ENCODE data around the gene TRMT6.

The TRMT6 gene

GRCh38 chr20:5938456-5939029, 11.8 kb downstream of the TRMT6 start:
- H3K27me3 ChIP-seq (ENCODE audit: insufficient read depth, low read length, poor library complexity, severe bottlenecking) = no peaks in the 10 kb centered on the region
- TF ChIP-seq CTCF (conservative IDR thresholded peaks at IDR 0.05; ENCODE audit: low read length) (no peak), EZH2phosphoT487 (IDR thresholded peaks at IDR 0.05; ENCODE audit: borderline replicate concordance) (no peak)
- H3K4me3 ChIP-seq (ENCODE audit: low read length, poor library complexity, severe bottlenecking) = no peak overlapping the region
- no peaks in the 10 kb centered on the region for H4K20me1 ChIP-seq (ENCODE audit: insufficient read depth, low read length, poor library complexity, severe bottlenecking)
- H3K79me2 ChIP-seq (ENCODE audit: insufficient read depth, low read length) = no peaks in the 10 kb centered on the region
- no peak overlapping the region for H3K9ac ChIP-seq (ENCODE audit: low read depth, low read length, poor library complexity, severe bottlenecking)
- no peaks in the 10 kb centered on the region for H3F3A ChIP-seq (ENCODE audit: low read depth)
- no peak overlapping the region for H2AFZ ChIP-seq (ENCODE audit: low read length)
- no peaks in the 10 kb centered on the region for H3K4me1 ChIP-seq (ENCODE audit: insufficient read depth, low read length, poor library complexity, severe bottlenecking)
- H3K9me2 ChIP-seq (replicated peaks; ENCODE audit: low read depth, low read length) = no peaks in the 10 kb centered on the region
- peaks cover 48% of the 10 kb centered on the region; the same call in 1 of the 2 replicates for H3K36me3 ChIP-seq (ENCODE audit: insufficient read depth, low read length)
- H3K4me2 ChIP-seq (ENCODE audit: low read depth, low read length, poor library complexity, severe bottlenecking) = no peak overlapping the region
- H3K9me3 ChIP-seq (ENCODE audit: insufficient read depth, low read depth, low read length) = no peaks in the 10 kb centered on the region

DNA sequence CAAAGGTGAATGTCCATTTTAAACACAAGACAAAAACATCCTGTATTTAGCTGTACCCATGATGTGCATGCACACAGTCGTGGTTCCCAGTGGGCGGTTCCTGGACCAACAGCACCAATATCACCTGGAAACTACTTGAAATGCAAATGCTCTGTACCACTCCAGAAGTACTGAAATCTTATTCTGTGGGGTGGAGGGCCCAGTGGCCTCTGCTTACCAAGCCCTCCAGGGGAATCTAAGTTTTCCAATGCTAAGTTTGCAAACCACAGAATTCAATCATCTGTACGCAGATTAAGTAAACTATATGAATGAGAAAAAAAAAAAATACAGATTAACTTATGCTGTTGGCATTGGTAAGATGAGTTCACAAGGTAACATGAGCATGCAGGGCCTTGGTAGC, 14.1 kb downstream of the TRMT6 start:
- H3K79me2 ChIP-seq (ENCODE audit: insufficient read depth, low read length) = no peaks in the 10 kb centered on the region
- no peaks in the 10 kb centered on the region for H3F3A ChIP-seq (ENCODE audit: low read depth)
- no peaks in the 10 kb centered on the region for H3K4me1 ChIP-seq (ENCODE audit: insufficient read depth, low read length, poor library complexity, severe bottlenecking)
- H3K9me2 ChIP-seq (replicated peaks; ENCODE audit: low read depth, low read length) = no peaks in the 10 kb centered on the region
- TF ChIP-seq EZH2phosphoT487 (IDR thresholded peaks at IDR 0.05; ENCODE audit: borderline replicate concordance) = no peak
- TF ChIP-seq CTCF (conservative IDR thresholded peaks at IDR 0.05; ENCODE audit: low read length) = no peak
- H3K36me3 ChIP-seq (ENCODE audit: insufficient read depth, low read length) = peaks cover 26% of the 10 kb centered on the region; the same call in 1 of the 2 replicates
- H3K4me2 ChIP-seq (ENCODE audit: low read depth, low read length, poor library complexity, severe bottlenecking) = no peak overlapping the region
- H3K9me3 ChIP-seq (ENCODE audit: insufficient read depth, low read depth, low read length) = no peaks in the 10 kb centered on the region
- H3K4me3 ChIP-seq (ENCODE audit: low read length, poor library complexity, severe bottlenecking) = no peak overlapping the region
- no peak overlapping the region for H3K9ac ChIP-seq (ENCODE audit: low read depth, low read length, poor library complexity, severe bottlenecking)
- H3K27me3 ChIP-seq (ENCODE audit: insufficient read depth, low read length, poor library complexity, severe bottlenecking) = no peaks in the 10 kb centered on the region
- no peaks in the 10 kb centered on the region for H4K20me1 ChIP-seq (ENCODE audit: insufficient read depth, low read length, poor library complexity, severe bottlenecking)
- no peak overlapping the region for H2AFZ ChIP-seq (ENCODE audit: low read length)

GRCh38 chr20:5935384-5935783, 14.9 kb downstream of the TRMT6 start:
- Histone ChIP-seq H2AFZ (ENCODE audit: low read length) (no peak overlapping the region), H3K4me1 (ENCODE audit: insufficient read depth, low read length, poor library complexity, severe bottlenecking) (no peaks in the 10 kb centered on the region), H3F3A (ENCODE audit: low read depth) (no peaks in the 10 kb centered on the region), H3K9me3 (ENCODE audit: insufficient read depth, low read depth, low read length) (no peaks in the 10 kb centered on the region), H3K9me2 (replicated peaks; ENCODE audit: low read depth, low read length) (no peaks in the 10 kb centered on the region), H3K9ac (ENCODE audit: low read depth, low read length, poor library complexity, severe bottlenecking) (no peak overlapping the region), H3K4me2 (ENCODE audit: low read depth, low read length, poor library complexity, severe bottlenecking) (no peak overlapping the region), H3K79me2 (ENCODE audit: insufficient read depth, low read length) (no peaks in the 10 kb centered on the region), H3K27me3 (ENCODE audit: insufficient read depth, low read length, poor library complexity, severe bottlenecking) (no peaks in the 10 kb centered on the region), H3K36me3 (ENCODE audit: insufficient read depth, low read length) (peaks cover 20% of the 10 kb centered on the region; the same call in 1 of the 2 replicates), H3K4me3 (ENCODE audit: low read length, poor library complexity, severe bottlenecking) (no peak overlapping the region), H4K20me1 (ENCODE audit: insufficient read depth, low read length, poor library complexity, severe bottlenecking) (no peaks in the 10 kb centered on the region)
- no peak for TF ChIP-seq CTCF (conservative IDR thresholded peaks at IDR 0.05; ENCODE audit: low read length)
- TF ChIP-seq EZH2phosphoT487 (IDR thresholded peaks at IDR 0.05; ENCODE audit: borderline replicate concordance) = no peak
